GM15510 (cell line): ENCODE measurements around the gene SLC4A5.

Experiments
- POLR2A ChIP-seq: IDR thresholded peaks from 3 replicates; pipeline ENCODE4 v1.6.1; 2011; ENCODE audit warnings: borderline replicate concordance; ENCODE audit not compliant: insufficient read length; ENCODE audit errors: extremely low read depth

SLC4A5 gene

GRCh38 chr2:74250189-74250631, 93.0 kb downstream of the SLC4A5 start:
- no peak for TF ChIP-seq POLR2A

- no peak for TF ChIP-seq POLR2A
These were observed 93.7 kb downstream of the SLC4A5 start for GRCh38 chr2:74249406-74250122.

GRCh38 chr2:74246496-74247195, 96.6 kb downstream of the SLC4A5 start:
- no peak for TF ChIP-seq POLR2A

GRCh38 chr2:74244286-74244685, 98.9 kb downstream of the SLC4A5 start:
- TF ChIP-seq POLR2A, result no peak

GRCh38 chr2:74242354-74243071, 100.7 kb downstream of the SLC4A5 start:
- no peak for TF ChIP-seq POLR2A

GRCh38 chr2:74239346-74239745, 103.9 kb downstream of the SLC4A5 start:
- no peak for TF ChIP-seq POLR2A

- no peak for TF ChIP-seq POLR2A
These were observed 104.3 kb downstream of the SLC4A5 start for GRCh38 chr2:74238879-74239278.

GRCh38 chr2:74235041-74235440, 108.2 kb downstream of the SLC4A5 start:
- TF ChIP-seq POLR2A, result no peak

GRCh38 chr2:74233648-74234047, 109.6 kb downstream of the SLC4A5 start:
- TF ChIP-seq POLR2A, result no peak

GRCh38 chr2:74232426-74232825, 110.8 kb downstream of the SLC4A5 start:
- TF ChIP-seq POLR2A, result no peak

GRCh38 chr2:74228772-74229171, 114.4 kb downstream of the SLC4A5 start:
- TF ChIP-seq POLR2A, result no peak

- TF ChIP-seq POLR2A, result no peak
These were observed 115.6 kb downstream of the SLC4A5 start for GRCh38 chr2:74227646-74228045.

- TF ChIP-seq POLR2A, result no peak
These were observed 116.5 kb downstream of the SLC4A5 start for GRCh38 chr2:74226648-74227213.

GRCh38 chr2:74225698-74226459, 117.3 kb downstream of the SLC4A5 start:
- TF ChIP-seq POLR2A, result no peak

GRCh38 chr2:74223941-74224770, 119.1 kb downstream of the SLC4A5 start:
- TF ChIP-seq POLR2A, result no peak

GRCh38 chr2:74222300-74222650, 120.9 kb downstream of the SLC4A5 start:
- no peak for TF ChIP-seq POLR2A
